IPS-NIHi7 (cell line): ENCODE data around the gene DEPP1.

Source experiments
- DNase-seq: peaks from one replicate; pipeline ENCODE4 v3.0.0; 2012; ENCODE audit warnings: mixed read lengths; ENCODE audit errors: extremely low spot score

Gene DEPP1

GRCh38 chr10:44933451-44934321 lies 44.9 kb downstream of the DEPP1 start:
- DNase-seq, result no peak

GRCh38 chr10:44932517-44933450 lies 45.8 kb downstream of the DEPP1 start:
- peak; percentile 88 for DNase-seq

- DNase-seq, result no peak
Observed at GRCh38 chr10:44931621-44932516, 46.7 kb downstream of the DEPP1 start.

GRCh38 chr10:44930904-44931620 lies 47.5 kb downstream of the DEPP1 start:
- DNase-seq, result no peak

GRCh38 chr10:44929356-44930255 lies 49.0 kb downstream of the DEPP1 start:
- no peak for DNase-seq

GRCh38 chr10:44928462-44928861 lies 50.1 kb downstream of the DEPP1 start:
- DNase-seq, result no peak

- no peak for DNase-seq
Observed at GRCh38 chr10:44927352-44927751, 51.3 kb downstream of the DEPP1 start.

- DNase-seq, result no peak
Observed at GRCh38 chr10:44926751-44927351, 51.8 kb downstream of the DEPP1 start.
